GM12892 (cell line): Measurements from ENCODE around the gene KCTD16.

ENCODE experiments used
- POLR2A ChIP-seq: IDR thresholded peaks from 2 replicates; pipeline ENCODE4 v1.6.1; 2011; ENCODE audit warnings: low read depth, low read length, control low read depth
- POLR2AphosphoS5 ChIP-seq: IDR thresholded peaks from 2 replicates; pipeline ENCODE4 v1.6.1; 2011; ENCODE audit warnings: low read depth, low read length, control low read depth
- TAF1 ChIP-seq: IDR thresholded peaks from 2 replicates; pipeline ENCODE4 v1.6.1; 2011; ENCODE audit warnings: low read depth, mild to moderate bottlenecking, control low read depth, low read length, borderline replicate concordance

- no peak for TF ChIP-seq POLR2A
- no peak for TF ChIP-seq POLR2AphosphoS5
- TF ChIP-seq TAF1, result no peak
Measured at GRCh38 chr5:144467792-144468191, 297.1 kb downstream of the KCTD16 start.
